Left ventricle myocardium inferior (tissue), 1 donor: ENCODE measurements around the gene C10orf143. TPM values are rescaled to one million over a fixed set of nuclear protein-coding genes. Genes with fewer than 3 reads are reported as not detected.
"Not testable (repeated sequence)": the region's sequence is repeated elsewhere in the genome, so short reads cannot be mapped to it uniquely, and the experiment has no call there.

Experiments used
- DNase-seq: peaks from one replicate; pipeline ENCODE4 v3.0.0-alpha.2; 2020
- H3K27ac ChIP-seq: fragments of 200-600 bp; replicated peaks from 2 replicates; pipeline ENCODE4 v1.8.0; 2021
- H3K27me3 ChIP-seq: fragments of 200-600 bp; 2 replicates; pipeline ENCODE4 v1.8.0; 2021; ENCODE audit warnings: low read depth
- H3K36me3 ChIP-seq: fragments of 200-600 bp; 2 replicates; pipeline ENCODE4 v1.8.0; 2021
- H3K4me1 ChIP-seq: fragments of 200-600 bp; 2 replicates; pipeline ENCODE4 v1.8.0; 2021
- H3K4me3 ChIP-seq: fragments of 200-600 bp; 2 replicates; pipeline ENCODE4 v1.8.0; 2021; ENCODE audit warnings: mild to moderate bottlenecking, moderate library complexity
- H3K9me3 ChIP-seq: fragments of 200-600 bp; replicated peaks from 2 replicates; pipeline ENCODE4 v1.8.0; 2021
- CTCF ChIP-seq: fragments of 200-600 bp; IDR thresholded peaks from 2 replicates; pipeline ENCODE4 v1.8.0; 2021; ENCODE audit warnings: antibody characterized with exemption, mild to moderate bottlenecking, borderline replicate concordance
- intact Hi-C: fragments of 100-400 bp; cut with micrococcal nuclease; formaldehyde crosslinking; loops from one replicate; pipeline ENCODE4 v1.11.0; 2022
- total RNA-seq: library from RNA; stranded (reverse); fragmentation: NEBNext Ultra II Directional; extraction: Animal tissue kit (Norgen Biotek cat#: 25700); gene quantifications from one replicate; pipeline ENCODE4 v1.2.1, GENCODE V29; 2021
- donor health status: DM: no; HTN: yes; CAD: no; lungs with severe emphysema.

The C10orf143 gene
- total RNA-seq, 1 donor from 2014 or later, result 1.7 TPM

DNA sequence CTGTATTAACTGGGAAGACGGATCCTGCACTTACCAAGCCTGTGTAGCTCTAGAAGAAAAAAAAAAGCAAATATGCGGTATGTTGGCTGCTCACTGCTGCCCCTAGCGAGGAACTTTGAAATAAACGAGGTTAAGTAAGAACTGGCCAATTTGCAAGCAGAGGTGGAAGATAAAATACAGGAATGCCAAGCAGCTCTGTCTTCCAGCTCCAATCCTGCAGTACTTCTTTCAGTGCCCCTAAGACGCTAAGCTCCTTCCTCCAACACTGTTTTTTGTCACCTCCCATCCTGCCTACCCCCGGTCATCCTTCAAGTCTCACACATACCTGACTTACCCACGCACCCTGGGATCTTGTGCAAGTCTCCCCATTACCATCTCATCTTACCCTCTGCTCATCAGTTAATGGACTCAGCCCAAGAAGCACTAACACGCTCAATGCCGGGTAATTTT, 809 bp downstream of the C10orf143 start:
- Histone ChIP-seq H3K9me3 (no peaks in the 10 kb centered on the region), H3K4me3 (peak overlapping the region; percentile 94), H3K36me3 (no peaks in the 10 kb centered on the region), H3K4me1 (peaks cover 39% of the 10 kb centered on the region), H3K27ac (peak overlapping the region; percentile 97), H3K27me3 (no peaks in the 10 kb centered on the region)
- intact Hi-C loops, result no loop called here
- DNase-seq, result peak; percentile 38
- peak; percentile 88 for TF ChIP-seq CTCF

GRCh38 chr10:130108934-130109604, 1.6 kb downstream of the C10orf143 start:
- intact Hi-C loops, result no loop called here
- no peaks in the 10 kb centered on the region for H3K27me3 ChIP-seq
- H3K4me3 ChIP-seq, result peak overlapping the region; percentile 94

GRCh38 chr10:130108146-130108545, 2.5 kb downstream of the C10orf143 start:
- H3K27ac ChIP-seq, H3K27me3 ChIP-seq, DNase-seq, intact Hi-C loops, H3K36me3 ChIP-seq, H3K4me3 ChIP-seq, H3K9me3 ChIP-seq: not testable (repeated sequence)
- peaks cover 39% of the 10 kb centered on the region for H3K4me1 ChIP-seq

More at GRCh38 chr10:130108934-130109604, 1.6 kb downstream of the C10orf143 start:
- H3K36me3 ChIP-seq, result no peaks in the 10 kb centered on the region
- peak overlapping the region; percentile 97 for H3K27ac ChIP-seq
- DNase-seq, result no peak
- no peak for TF ChIP-seq CTCF
- peaks cover 39% of the 10 kb centered on the region for H3K4me1 ChIP-seq
- no peaks in the 10 kb centered on the region for H3K9me3 ChIP-seq

DNA sequence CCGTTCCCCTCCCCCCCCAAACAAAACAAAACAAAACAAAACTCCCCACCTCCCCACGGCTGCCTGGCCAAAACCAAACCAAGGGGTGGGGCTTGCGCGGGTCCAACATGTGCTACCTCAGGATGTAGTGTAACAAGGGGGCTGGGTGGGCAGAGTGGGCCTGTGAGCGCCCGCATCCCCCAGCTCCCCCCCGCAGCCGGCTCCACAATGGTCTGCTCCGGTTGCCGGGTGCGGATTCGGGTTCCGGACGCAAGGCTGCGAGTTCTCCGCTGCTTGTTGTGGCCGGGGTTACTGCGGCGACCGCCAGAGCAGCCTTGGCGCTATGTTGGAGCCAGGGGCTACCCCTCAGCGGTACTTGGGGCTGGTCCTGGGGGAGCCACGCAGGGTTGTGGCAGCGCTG, 4.9 kb downstream of the C10orf143 start:
- intact Hi-C loops, result no loop called here

GRCh38 chr10:130099344-130099743, 11.3 kb downstream of the C10orf143 start:
- Histone ChIP-seq H3K4me3 (no peak overlapping the region), H3K27me3 (no peaks in the 10 kb centered on the region), H3K27ac (no peak overlapping the region), H3K4me1 (no peaks in the 10 kb centered on the region), H3K36me3 (no peaks in the 10 kb centered on the region), H3K9me3 (no peaks in the 10 kb centered on the region)
- TF ChIP-seq CTCF, result no peak
- no peak for DNase-seq
- intact Hi-C loops, result no loop called here

More for the DNA sequence above, 4.9 kb downstream of the C10orf143 start:
- no peak for DNase-seq
- peaks cover 19% of the 10 kb centered on the region for H3K4me1 ChIP-seq
- no peaks in the 10 kb centered on the region for H3K36me3 ChIP-seq
- H3K27ac ChIP-seq, result no peak overlapping the region
- no peak overlapping the region for H3K4me3 ChIP-seq
- H3K27me3 ChIP-seq, result no peaks in the 10 kb centered on the region
- no peaks in the 10 kb centered on the region for H3K9me3 ChIP-seq
- TF ChIP-seq CTCF, result no peak

GRCh38 chr10:130090565-130090964, 20.1 kb downstream of the C10orf143 start:
- intact Hi-C loops, result not testable (repeated sequence)

More at GRCh38 chr10:130090565-130090964, 20.1 kb downstream of the C10orf143 start:
- H3K4me1 ChIP-seq, H3K27ac ChIP-seq, H3K27me3 ChIP-seq, H3K4me3 ChIP-seq, DNase-seq, H3K36me3 ChIP-seq: not testable (repeated sequence)
- H3K9me3 ChIP-seq, result peaks cover 15% of the 10 kb centered on the region
